Measurements from ENCODE around the gene IFIT2. TPM values are rescaled to one million over a fixed set of nuclear protein-coding genes. Genes with fewer than 3 reads are reported as not detected.

The IFIT2 gene
- total RNA-seq, 4 donors from 2014 or later, result 3.3 to 11.4 (median 6.0) TPM

DNA sequence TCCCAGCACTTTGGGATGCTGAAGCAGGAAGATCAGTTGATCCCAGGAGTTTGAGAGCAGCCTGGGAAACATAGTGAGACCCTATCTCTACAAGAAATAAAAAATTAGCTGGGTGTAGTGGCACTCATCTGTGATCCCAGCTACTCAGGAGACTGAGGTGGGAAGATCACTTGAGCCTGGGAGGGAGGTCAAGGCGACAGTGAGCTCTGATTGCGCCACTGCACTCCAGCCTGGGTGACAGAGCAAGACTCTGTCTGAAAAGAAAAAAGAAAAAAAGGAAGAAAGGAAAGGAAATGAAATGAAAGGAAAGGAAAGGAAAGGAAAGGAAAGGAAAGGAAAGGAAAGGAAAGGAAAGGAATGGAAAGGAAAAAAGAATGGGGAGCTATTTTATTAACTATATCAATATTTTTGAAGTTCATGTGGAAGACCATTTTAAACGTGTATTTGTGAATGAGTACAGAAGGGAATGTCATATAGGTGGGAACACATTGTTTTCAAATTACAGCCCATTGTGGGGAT lies 7.1 kb upstream of the IFIT2 start:
- 82 to 86% methylated on average over 3 of the region's 3 CpGs for WGBS, 2 donors
- no peak for DNase-seq (ENCODE audit: low spot score in 2 of 2)
- Histone ChIP-seq H3K36me3 (no peaks in the 10 kb centered on the region), H3K4me3 (no peak overlapping the region), H3K27ac (peak overlapping the region in 2 of 4 donors; percentile 9 to 65), H3K4me1 (peaks cover 0 to 26% (median 8%) of the 10 kb centered on the region in 4 donors), H3K27me3 (no peaks in the 10 kb centered on the region), H3K9me3 (no peaks in the 10 kb centered on the region)
- TF ChIP-seq CTCF (IDR thresholded peaks at IDR 0.05) (no peak), EP300 (IDR thresholded peaks at IDR 0.05) (no peak), POLR2A (IDR thresholded peaks at IDR 0.05) (no peak)

- Histone ChIP-seq H3K36me3 (no peaks in the 10 kb centered on the region), H3K27ac (peak overlapping the region in 3 of 4 donors; percentile 48 to 74 (median 65)), H3K9me3 (no peaks in the 10 kb centered on the region), H3K27me3 (no peaks in the 10 kb centered on the region), H3K4me1 (peaks cover 0 to 27% (median 8%) of the 10 kb centered on the region in 4 donors), H3K4me3 (no peak overlapping the region)
- DNase-seq (ENCODE audit: low spot score in 2 of 2), result no peak
- 38 to 40% methylated on average over 1 of the region's 1 CpG for WGBS, 2 donors
- TF ChIP-seq POLR2A (IDR thresholded peaks at IDR 0.05), result no peak
- no peak for TF ChIP-seq CTCF (IDR thresholded peaks at IDR 0.05)
- TF ChIP-seq EP300 (IDR thresholded peaks at IDR 0.05), result no peak
Observed at GRCh38 chr10:89295597-89295996, 6.2 kb upstream of the IFIT2 start.

GRCh38 chr10:89296220-89296648 lies 5.6 kb upstream of the IFIT2 start:
- 41 to 47% methylated on average over 5 of the region's 5 CpGs for WGBS, 2 donors
- Histone ChIP-seq H3K4me3 (no peak overlapping the region), H3K4me1 (peaks cover 0 to 34% (median 13%) of the 10 kb centered on the region in 4 donors)

DNA sequence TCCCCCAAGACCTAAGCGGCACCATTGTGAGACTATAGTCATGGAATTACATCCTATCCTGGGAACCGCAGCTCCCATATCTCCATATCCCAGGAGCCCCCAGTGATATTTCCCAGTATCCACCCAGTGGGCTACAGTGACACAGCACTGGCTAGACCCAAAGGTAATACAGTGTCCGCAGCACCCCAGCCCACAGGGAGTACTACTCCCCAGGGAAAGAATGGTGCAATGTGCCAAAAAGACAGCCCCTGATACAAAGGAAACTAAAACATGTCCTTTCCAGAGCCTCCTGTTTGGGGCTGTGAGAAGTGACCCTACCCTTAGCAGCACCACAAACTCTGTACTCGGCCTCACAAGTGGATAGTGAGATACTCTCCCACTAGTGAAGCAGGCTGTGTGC lies 4.5 kb upstream of the IFIT2 start:
- Histone ChIP-seq H3K9me3 (no peaks in the 10 kb centered on the region), H3K27ac (no peak overlapping the region), H3K36me3 (no peaks in the 10 kb centered on the region), H3K4me3 (no peak overlapping the region), H3K27me3 (no peaks in the 10 kb centered on the region), H3K4me1 (peaks cover 0 to 35% (median 16%) of the 10 kb centered on the region in 4 donors)
- no peak for DNase-seq (ENCODE audit: low spot score in 2 of 2)
- WGBS, 2 donors, result 95 to 100% methylated on average over 3 to 4 of the region's 4 CpGs
- TF ChIP-seq EP300 (IDR thresholded peaks at IDR 0.05), result no peak
- no peak for TF ChIP-seq POLR2A (IDR thresholded peaks at IDR 0.05)
- no peak for TF ChIP-seq CTCF (IDR thresholded peaks at IDR 0.05)

More at GRCh38 chr10:89296220-89296648, 5.6 kb upstream of the IFIT2 start:
- Histone ChIP-seq H3K27ac (peak overlapping the region; percentile 41 to 74 (median 56)), H3K27me3 (no peaks in the 10 kb centered on the region), H3K9me3 (no peaks in the 10 kb centered on the region), H3K36me3 (no peaks in the 10 kb centered on the region)
- DNase-seq (ENCODE audit: low spot score in 2 of 2), result no peak
- TF ChIP-seq EP300 (IDR thresholded peaks at IDR 0.05), result peak; percentile 43 to 79
- no peak for TF ChIP-seq POLR2A (IDR thresholded peaks at IDR 0.05)
- no peak for TF ChIP-seq CTCF (IDR thresholded peaks at IDR 0.05)

GRCh38 chr10:89297791-89298190 lies 4.1 kb upstream of the IFIT2 start:
- H3K27ac ChIP-seq, result no peak overlapping the region
- TF ChIP-seq POLR2A (IDR thresholded peaks at IDR 0.05) (no peak), CTCF (IDR thresholded peaks at IDR 0.05) (no peak), EP300 (IDR thresholded peaks at IDR 0.05) (no peak)
- H3K36me3 ChIP-seq, result no peaks in the 10 kb centered on the region
- no peak for DNase-seq (ENCODE audit: low spot score in 2 of 2)
- no peaks in the 10 kb centered on the region for H3K27me3 ChIP-seq
- 100% methylated on average over 1 to 5 of the region's 5 CpGs for WGBS, 2 donors
- H3K9me3 ChIP-seq, result no peaks in the 10 kb centered on the region
- no peak overlapping the region for H3K4me3 ChIP-seq
- peaks cover 0 to 40% (median 20%) of the 10 kb centered on the region in 4 donors for H3K4me1 ChIP-seq
